ENCODE measurements around the gene PLOD3. TPM values are rescaled to one million over a fixed set of nuclear protein-coding genes. Genes with fewer than 3 reads are reported as not detected.

PLOD3 gene
- total and polyA plus RNA-seq, 2 donors (not counting 3 experiments of a cell fraction or from before 2014, with no cell fraction given): 143 to 170 TPM

- FAIRE-seq: peak; percentile 67
- no TSS peak for BruUV-seq (replicated peaks)
- Histone ChIP-seq H3K9ac (replicated peaks; ENCODE audit: extremely low read depth, insufficient read depth, low read length) (no peak overlapping the region), H3K9me3 (replicated peaks; ENCODE audit: control insufficient read depth, insufficient read depth, low read length) (no peaks in the 10 kb centered on the region), H3K79me2 (ENCODE audit: control insufficient read depth, insufficient read depth, low read length) (no peaks in the 10 kb centered on the region), H3K4me2 (ENCODE audit: insufficient read depth, low read length) (no peak overlapping the region), H3K4me3 (replicated peaks in 1 of 3; ENCODE audit: insufficient read depth in 1 of 3, low read depth in 1 of 3, low read length in 3 of 3) (no peak overlapping the region), H2AFZ (ENCODE audit: low read depth, low read length) (no peak overlapping the region), H3K4me1 (ENCODE audit: control insufficient read depth, extremely low read depth, insufficient read depth, low read length) (peaks cover 5% of the 10 kb centered on the region), H3K27ac (ENCODE audit: insufficient read depth, low read depth, low read length) (no peak overlapping the region), H3K27me3 (ENCODE audit: control insufficient read depth in 2 of 2, insufficient read depth in 2 of 2, low read length in 2 of 2) (peaks cover 14 to 18% of the 10 kb centered on the region in 2 experiments), H3K9me1 (replicated peaks; ENCODE audit: control insufficient read depth, extremely low read depth, insufficient read depth, low read length) (no peaks in the 10 kb centered on the region), H3K36me3 (ENCODE audit: control insufficient read depth in 2 of 2, extremely low read depth in 1 of 2, insufficient read depth in 2 of 2, low read length in 2 of 2) (peaks cover 8 to 26% of the 10 kb centered on the region in 2 experiments), H4K20me1 (replicated peaks; ENCODE audit: control insufficient read depth, extremely low read depth, insufficient read depth, low read length) (no peaks in the 10 kb centered on the region)
- POLR2A ChIA-PET: no interaction called here
- CTCF ChIA-PET: no interaction called here
- TF ChIP-seq MYC (IDR thresholded peaks at IDR 0.05; ENCODE audit: low read depth, low read length) (no peak), MAX (IDR thresholded peaks at IDR 0.05; ENCODE audit: insufficient read depth, insufficient read length) (no peak), FOS (IDR thresholded peaks at IDR 0.05; ENCODE audit: borderline replicate concordance, insufficient read depth, low read length) (no peak), GATA2 (IDR thresholded peaks at IDR 0.05; ENCODE audit: insufficient read depth, insufficient read length, low read depth, low read length) (no peak), EZH2 (IDR thresholded peaks at IDR 0.05; ENCODE audit: borderline replicate concordance, low read depth, low read length, severe bottlenecking) (no peak)
- dilution Hi-C loops (cut with MboI; ENCODE audit: extremely low pct_ligation_motif_present, low sequenced_read_pairs): no loop called here
- no peak for DNase-seq (ENCODE audit: low read depth, low spot score)
- intact Hi-C loops (cut with micrococcal nuclease): no loop called here
These were observed 10.7 kb downstream of the PLOD3 start for GRCh38 chr7:101206665-101207042.

GRCh38 chr7:101205901-101206664 is 11.3 kb downstream of the PLOD3 start:
- BruUV-seq (replicated peaks): TSS peak; percentile 72
- H3K36me3 ChIP-seq (ENCODE audit: control insufficient read depth in 2 of 2, extremely low read depth in 1 of 2, insufficient read depth in 2 of 2, low read length in 2 of 2): peaks cover 6 to 20% of the 10 kb centered on the region in 2 experiments
- H3K4me3 ChIP-seq (replicated peaks in 1 of 3; ENCODE audit: insufficient read depth in 1 of 3, low read depth in 1 of 3, low read length in 3 of 3): no peak overlapping the region
- H3K9me1 ChIP-seq (replicated peaks; ENCODE audit: control insufficient read depth, extremely low read depth, insufficient read depth, low read length): no peaks in the 10 kb centered on the region
- ChIA-PET CTCF (interaction anchor here (5.2 kb wide), 1 partner anchor 13 kb away, joined by 38 read pairs; no protein-coding TSS in a partner anchor), POLR2A (no interaction called here)
- H3K27me3 ChIP-seq (ENCODE audit: control insufficient read depth in 2 of 2, insufficient read depth in 2 of 2, low read length in 2 of 2): peaks cover 19 to 21% of the 10 kb centered on the region in 2 experiments
- no peak overlapping the region for H3K27ac ChIP-seq (ENCODE audit: insufficient read depth, low read depth, low read length)
- H3K9me3 ChIP-seq (replicated peaks; ENCODE audit: control insufficient read depth, insufficient read depth, low read length): no peaks in the 10 kb centered on the region
- no peaks in the 10 kb centered on the region for H4K20me1 ChIP-seq (replicated peaks; ENCODE audit: control insufficient read depth, extremely low read depth, insufficient read depth, low read length)
- H3K4me1 ChIP-seq (ENCODE audit: control insufficient read depth, extremely low read depth, insufficient read depth, low read length): peaks cover 5% of the 10 kb centered on the region
- no peaks in the 10 kb centered on the region for H3K79me2 ChIP-seq (ENCODE audit: control insufficient read depth, insufficient read depth, low read length)
- H3K9ac ChIP-seq (replicated peaks; ENCODE audit: extremely low read depth, insufficient read depth, low read length): no peak overlapping the region
- DNase-seq (ENCODE audit: low read depth, low spot score) (no peak), FAIRE-seq (no peak)
- intact Hi-C loops (cut with micrococcal nuclease) (no loop called here), dilution Hi-C loops (cut with MboI; ENCODE audit: extremely low pct_ligation_motif_present, low sequenced_read_pairs) (no loop called here)
- H3K4me2 ChIP-seq (ENCODE audit: insufficient read depth, low read length): no peak overlapping the region
- TF ChIP-seq CTCF (IDR thresholded peaks at IDR 0.05; ENCODE audit: extremely low read depth in 1 of 2, insufficient read depth in 1 of 2, low read depth in 1 of 2, low read length in 2 of 2) (no peak), GATA2 (IDR thresholded peaks at IDR 0.05; ENCODE audit: insufficient read depth, insufficient read length, low read depth, low read length) (no peak), MYC (IDR thresholded peaks at IDR 0.05; ENCODE audit: low read depth, low read length) (no peak), EZH2 (IDR thresholded peaks at IDR 0.05; ENCODE audit: borderline replicate concordance, low read depth, low read length, severe bottlenecking) (no peak), MAX (IDR thresholded peaks at IDR 0.05; ENCODE audit: insufficient read depth, insufficient read length) (no peak)
- H2AFZ ChIP-seq (ENCODE audit: low read depth, low read length): no peak overlapping the region
